ENCODE measurements around the gene TUBGCP2. TPM values are rescaled to one million over a fixed set of nuclear protein-coding genes. Genes with fewer than 3 reads are reported as not detected.
A peak's percentile ranks its signal among the peaks of the same experiment; 100 is the strongest.

TUBGCP2 gene
- total and polyA plus RNA-seq, 9 of the 15 experiments (the other 6 are each of a cell fraction or from before 2014, with no cell fraction given): 4.3 to 56.6 (median 28.4) TPM

- TF ChIP-seq, protein P1, sequence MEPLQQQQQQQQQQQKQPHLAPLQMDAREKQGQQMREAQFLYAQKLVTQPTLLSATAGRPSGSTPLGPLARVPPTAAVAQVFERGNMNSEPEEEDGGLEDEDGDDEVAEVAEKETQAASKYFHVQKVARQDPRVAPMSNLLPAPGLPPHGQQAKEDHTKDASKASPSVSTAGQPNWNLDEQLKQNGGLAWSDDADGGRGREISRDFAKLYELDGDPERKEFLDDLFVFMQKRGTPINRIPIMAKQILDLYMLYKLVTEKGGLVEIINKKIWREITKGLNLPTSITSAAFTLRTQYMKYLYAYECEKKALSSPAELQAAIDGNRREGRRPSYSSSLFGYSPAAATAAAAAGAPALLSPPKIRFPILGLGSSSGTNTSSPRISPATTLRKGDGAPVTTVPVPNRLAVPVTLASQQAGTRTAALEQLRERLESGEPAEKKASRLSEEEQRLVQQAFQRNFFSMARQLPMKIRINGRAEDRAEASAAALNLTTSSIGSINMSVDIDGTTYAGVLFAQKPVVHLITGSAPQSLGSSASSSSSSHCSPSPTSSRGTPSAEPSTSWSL (CRISPR knock-in tag; IDR thresholded peaks at IDR 0.05; ENCODE audit: borderline replicate concordance): no peak
- no peak for TF ChIP-seq SRSF9 (IDR thresholded peaks at IDR 0.05; ENCODE audit: borderline replicate concordance, low read depth, low read length)
- no peak for TF ChIP-seq ZBTB1 (CRISPR knock-in tag; IDR thresholded peaks at IDR 0.05; ENCODE audit: borderline replicate concordance, low read depth)
- no peak for TF ChIP-seq MEF2A (IDR thresholded peaks at IDR 0.05; ENCODE audit: control insufficient read depth, low read depth, low read length)
- no peak for TF ChIP-seq TOE1 (IDR thresholded peaks at IDR 0.05; ENCODE audit: borderline replicate concordance)
- TF ChIP-seq TOE1 (CRISPR knock-in tag; IDR thresholded peaks at IDR 0.05; ENCODE audit: borderline replicate concordance, low read depth): no peak
- no peak for TF ChIP-seq ZNF431 (CRISPR knock-in tag; IDR thresholded peaks at IDR 0.05)
- no peak for TF ChIP-seq HDAC6 (IDR thresholded peaks at IDR 0.05; ENCODE audit: low read depth, low read length)
- TF ChIP-seq ZNF263 (CRISPR knock-in tag; IDR thresholded peaks at IDR 0.05; ENCODE audit: borderline replicate concordance): peak; percentile 92
- TF ChIP-seq ZNF551 (CRISPR knock-in tag; IDR thresholded peaks at IDR 0.05): no peak
- no peak; the same call in 1 of the 2 replicates for TF ChIP-seq SMARCA5 (IDR thresholded peaks at IDR 0.05)
- no peak for TF ChIP-seq ARID4B (CRISPR knock-in tag; IDR thresholded peaks at IDR 0.05)
- TF ChIP-seq NR0B1 (IDR thresholded peaks at IDR 0.05; ENCODE audit: partially characterized antibody): no peak
- no peak for TF ChIP-seq ZNF217 (CRISPR knock-in tag; IDR thresholded peaks at IDR 0.05)
- TF ChIP-seq ESRRA (IDR thresholded peaks at IDR 0.05; ENCODE audit: borderline replicate concordance, low read depth): peak; percentile 52; the same call in 1 of the 2 replicates
- TF ChIP-seq EWSR1 (IDR thresholded peaks at IDR 0.05; ENCODE audit: borderline replicate concordance, low read depth, partially characterized antibody): no peak
- TF ChIP-seq ADNP (tag; IDR thresholded peaks at IDR 0.05): no peak
- TF ChIP-seq RBM39 (optimal IDR thresholded peaks at IDR 0.05; ENCODE audit: low read depth, low read length): no peak
- peak; percentile 14 for TF ChIP-seq TAF1 (IDR thresholded peaks at IDR 0.05; ENCODE audit: control insufficient read depth, extremely low read depth, insufficient read depth, low read length, severe bottlenecking)
- TF ChIP-seq SPI1 (IDR thresholded peaks at IDR 0.05; ENCODE audit: borderline replicate concordance, low read depth, low read length): peak; percentile 63; the same call in 1 of the 2 replicates
- TF ChIP-seq TEAD2 (tag; IDR thresholded peaks at IDR 0.05): no peak
- no peak for TF ChIP-seq NCOA4 (IDR thresholded peaks at IDR 0.05; ENCODE audit: partially characterized antibody)
Observed at GRCh38 chr10:133257489-133258065, 51.1 kb downstream of the TUBGCP2 start (continued).
